ENCODE measurements around the gene NUDT13. TPM values are rescaled to one million over a fixed set of nuclear protein-coding genes. Genes with fewer than 3 reads are reported as not detected.

NUDT13 gene
- total and polyA plus RNA-seq, 2 of the 8 experiments (the other 6 are each of a cell fraction or from before 2014, with no cell fraction given), result 1.5 to 1.9 TPM

GRCh38 chr10:73152009-73152408 is 41.8 kb downstream of the NUDT13 start (continued):
- TF ChIP-seq KDM1A (IDR thresholded peaks at IDR 0.05; ENCODE audit: borderline replicate concordance, low read length), result no peak
- no peak for TF ChIP-seq SP4 (IDR thresholded peaks at IDR 0.05; ENCODE audit: low read length)
- no peak for TF ChIP-seq CTCF (IDR thresholded peaks at IDR 0.05; ENCODE audit: control extremely low read depth in 1 of 3, insufficient read depth in 1 of 3, low read depth in 1 of 3, low read length in 3 of 3)
- no peak for TF ChIP-seq SAP30 (IDR thresholded peaks at IDR 0.05; ENCODE audit: insufficient read depth, insufficient replicate concordance, low read length)
